ENCODE results near the gene PDRG1. TPM values are rescaled to one million over a fixed set of nuclear protein-coding genes. Genes with fewer than 3 reads are reported as not detected.

PDRG1 gene
- total RNA-seq, 1 donor from 2014 or later: 20.6 TPM

GRCh38 chr20:31966991-31967655 lies 15.3 kb upstream of the PDRG1 start:
- Histone ChIP-seq H3K36me3 (ENCODE audit: insufficient read depth, low read length) (no peaks in the 10 kb centered on the region), H3K9me3 (ENCODE audit: insufficient read depth, low read depth, low read length) (no peaks in the 10 kb centered on the region), H3K9ac (ENCODE audit: low read length) (no peak overlapping the region), H3K4me1 (ENCODE audit: insufficient read depth, low read length) (peaks cover 2% of the 10 kb centered on the region), H3K27me3 (ENCODE audit: insufficient read depth, low read length) (peaks cover 56% of the 10 kb centered on the region), H3K4me2 (ENCODE audit: low read length) (no peak overlapping the region), H3K27ac (ENCODE audit: low read depth, low read length) (no peak overlapping the region), H3K79me2 (ENCODE audit: insufficient read depth, low read length) (no peaks in the 10 kb centered on the region), H2AFZ (ENCODE audit: low read depth, low read length) (no peak overlapping the region), H4K20me1 (ENCODE audit: insufficient read depth, low read length) (peaks cover 2% of the 10 kb centered on the region), H3K4me3 (ENCODE audit: insufficient read depth, low read depth, low read length) (no peak overlapping the region)
- Mint-ChIP-seq H3K4me3 (ENCODE audit: unreplicated experiment) (peak overlapping the region; percentile 77), H3K36me3 (ENCODE audit: low read depth, unreplicated experiment) (no peaks in the 10 kb centered on the region), H3K9me3 (ENCODE audit: unreplicated experiment) (peaks cover 1% of the 10 kb centered on the region), H3K27ac (ENCODE audit: unreplicated experiment) (no peak overlapping the region), H3K4me1 (ENCODE audit: low read depth, unreplicated experiment) (peaks cover under 1% of the 10 kb centered on the region), H3K27me3 (ENCODE audit: low read depth, unreplicated experiment) (peaks cover 65% of the 10 kb centered on the region)
- FAIRE-seq (no peak), DNase-seq (ENCODE audit: low read depth) (no peak)
- TF ChIP-seq CTCF (IDR thresholded peaks at IDR 0.05; ENCODE audit: insufficient read depth, low read depth, low read length): no peak
- no peak for TF ChIP-seq EZH2 (IDR thresholded peaks at IDR 0.05; ENCODE audit: insufficient read depth, low read length)

GRCh38 chr20:31963889-31964288 lies 12.0 kb upstream of the PDRG1 start:
- no peak for DNase-seq (ENCODE audit: low read depth)
- H3K27ac ChIP-seq (ENCODE audit: low read depth, low read length): no peak overlapping the region
- no peaks in the 10 kb centered on the region for H3K36me3 ChIP-seq (ENCODE audit: insufficient read depth, low read length)
- no peaks in the 10 kb centered on the region for H3K79me2 ChIP-seq (ENCODE audit: insufficient read depth, low read length)
- no peak overlapping the region for H3K4me2 ChIP-seq (ENCODE audit: low read length)
- peak overlapping the region; percentile 64 for H3K27ac Mint-ChIP-seq (ENCODE audit: unreplicated experiment)
- no peak overlapping the region for H3K4me3 Mint-ChIP-seq (ENCODE audit: unreplicated experiment)
- H3K27me3 Mint-ChIP-seq (ENCODE audit: low read depth, unreplicated experiment): peaks cover 60% of the 10 kb centered on the region
- peaks cover 1% of the 10 kb centered on the region for H3K9me3 Mint-ChIP-seq (ENCODE audit: unreplicated experiment)
- no peak for FAIRE-seq
- no peak overlapping the region for H2AFZ ChIP-seq (ENCODE audit: low read depth, low read length)
- H4K20me1 ChIP-seq (ENCODE audit: insufficient read depth, low read length): no peaks in the 10 kb centered on the region
- H3K4me1 Mint-ChIP-seq (ENCODE audit: low read depth, unreplicated experiment): no peaks in the 10 kb centered on the region
- TF ChIP-seq EZH2 (IDR thresholded peaks at IDR 0.05; ENCODE audit: insufficient read depth, low read length) (no peak), CTCF (IDR thresholded peaks at IDR 0.05; ENCODE audit: insufficient read depth, low read depth, low read length) (no peak)
- no peaks in the 10 kb centered on the region for H3K36me3 Mint-ChIP-seq (ENCODE audit: low read depth, unreplicated experiment)
- no peak overlapping the region for H3K9ac ChIP-seq (ENCODE audit: low read length)
- peaks cover 42% of the 10 kb centered on the region for H3K27me3 ChIP-seq (ENCODE audit: insufficient read depth, low read length)
- no peaks in the 10 kb centered on the region for H3K9me3 ChIP-seq (ENCODE audit: insufficient read depth, low read depth, low read length)
- peaks cover 2% of the 10 kb centered on the region for H3K4me1 ChIP-seq (ENCODE audit: insufficient read depth, low read length)
- H3K4me3 ChIP-seq (ENCODE audit: insufficient read depth, low read depth, low read length): no peak overlapping the region

GRCh38 chr20:31962761-31963160 lies 10.9 kb upstream of the PDRG1 start:
- H3K27ac Mint-ChIP-seq (ENCODE audit: unreplicated experiment): no peak overlapping the region
- H3K4me1 Mint-ChIP-seq (ENCODE audit: low read depth, unreplicated experiment): no peaks in the 10 kb centered on the region
- Histone ChIP-seq H3K9ac (ENCODE audit: low read length) (no peak overlapping the region), H3K27me3 (ENCODE audit: insufficient read depth, low read length) (peaks cover 42% of the 10 kb centered on the region), H3K27ac (ENCODE audit: low read depth, low read length) (no peak overlapping the region), H3K36me3 (ENCODE audit: insufficient read depth, low read length) (no peaks in the 10 kb centered on the region), H3K79me2 (ENCODE audit: insufficient read depth, low read length) (no peaks in the 10 kb centered on the region), H2AFZ (ENCODE audit: low read depth, low read length) (no peak overlapping the region), H3K4me1 (ENCODE audit: insufficient read depth, low read length) (no peaks in the 10 kb centered on the region), H4K20me1 (ENCODE audit: insufficient read depth, low read length) (no peaks in the 10 kb centered on the region), H3K9me3 (ENCODE audit: insufficient read depth, low read depth, low read length) (no peaks in the 10 kb centered on the region), H3K4me2 (ENCODE audit: low read length) (no peak overlapping the region), H3K4me3 (ENCODE audit: insufficient read depth, low read depth, low read length) (no peak overlapping the region)
- no peak for TF ChIP-seq EZH2 (IDR thresholded peaks at IDR 0.05; ENCODE audit: insufficient read depth, low read length)
- no peak for TF ChIP-seq CTCF (IDR thresholded peaks at IDR 0.05; ENCODE audit: insufficient read depth, low read depth, low read length)
- no peak overlapping the region for H3K4me3 Mint-ChIP-seq (ENCODE audit: unreplicated experiment)
- peaks cover 63% of the 10 kb centered on the region for H3K27me3 Mint-ChIP-seq (ENCODE audit: low read depth, unreplicated experiment)
- H3K9me3 Mint-ChIP-seq (ENCODE audit: unreplicated experiment): peaks cover 1% of the 10 kb centered on the region
- no peak for DNase-seq (ENCODE audit: low read depth)
- no peaks in the 10 kb centered on the region for H3K36me3 Mint-ChIP-seq (ENCODE audit: low read depth, unreplicated experiment)
- no peak for FAIRE-seq

All from astrocyte (in vitro differentiated cells and primary cell).